ENCODE measurements around the gene MBTPS2. TPM values are rescaled to one million over a fixed set of nuclear protein-coding genes. Genes with fewer than 3 reads are reported as not detected.

MBTPS2 gene
- total RNA-seq = 6.8 and 7.4 TPM in 2 replicates

DNA sequence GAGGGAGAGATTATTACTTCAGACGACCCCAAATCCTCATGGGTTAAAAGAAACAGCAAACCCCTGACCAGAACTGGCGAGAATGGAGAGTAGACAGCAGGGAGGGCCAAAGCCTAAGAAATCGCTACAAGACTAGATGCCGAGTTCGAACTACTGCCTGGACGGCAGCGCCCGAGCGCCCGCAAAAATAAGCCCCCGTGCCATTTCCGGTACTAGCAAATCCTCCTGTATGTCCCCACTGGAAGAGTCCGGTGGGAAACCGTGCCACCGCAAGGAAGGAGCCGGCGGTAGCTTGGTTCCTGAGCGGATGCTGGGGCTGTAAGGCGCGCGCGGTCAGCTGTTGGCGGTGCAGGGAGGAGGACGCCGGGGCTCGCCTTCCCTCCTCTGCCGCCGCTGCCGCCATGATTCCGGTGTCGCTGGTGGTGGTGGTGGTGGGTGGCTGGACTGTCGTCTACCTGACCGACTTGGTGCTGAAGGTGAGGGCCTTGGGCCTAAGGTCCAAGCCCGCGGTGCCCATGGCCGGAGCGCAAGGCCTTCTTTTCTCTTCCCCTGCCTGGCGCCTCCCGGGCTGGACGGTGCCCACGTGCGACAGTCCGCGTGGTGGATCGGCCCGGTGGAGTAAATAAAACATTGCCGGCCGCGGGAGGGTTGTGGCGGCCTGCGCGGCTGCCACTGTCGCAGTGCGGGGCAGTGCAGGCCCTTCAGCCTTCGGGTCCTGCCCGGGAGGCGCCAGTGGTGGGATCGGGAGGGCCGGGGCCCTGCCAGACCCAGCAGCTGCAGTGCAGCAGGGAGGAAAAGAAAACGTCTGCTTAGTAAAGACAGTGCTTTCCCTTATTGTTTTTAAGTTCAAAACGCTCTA lies at the start of gene MBTPS2:
TSS of gene MBTPS2 (plus strand) at position 284 of the 859 bp plus-strand sequence. CDS start at position 402, 118 bp downstream.

DNA sequence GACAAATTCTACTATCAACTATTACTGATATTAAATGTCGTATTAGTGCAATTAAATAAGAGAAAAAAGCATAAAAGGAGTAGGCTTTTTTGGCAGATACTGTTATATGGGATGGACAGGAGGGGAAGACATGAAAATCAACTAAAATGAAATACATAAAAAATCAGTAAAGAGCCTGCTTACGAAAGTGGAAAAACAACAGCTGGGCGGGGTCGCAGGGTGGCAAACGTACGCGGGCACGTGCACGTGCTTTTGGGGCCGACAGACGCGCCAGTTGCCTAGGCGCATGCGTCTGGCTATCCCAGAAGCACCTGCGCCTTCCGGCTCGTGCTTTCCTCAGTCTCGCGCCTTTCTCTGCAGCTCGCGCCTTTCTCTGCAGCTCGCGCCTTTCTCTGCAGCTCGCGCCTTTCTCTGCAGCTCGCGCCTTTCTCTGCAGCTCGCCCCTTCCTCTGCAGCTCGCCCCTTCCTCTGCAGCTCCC lies 16.6 kb downstream of the MBTPS2 start, which contains the start of gene YY2:
TSS of gene YY2 (plus strand) at position 51 of the 479 bp plus-strand sequence. CDS start 498 bp downstream, outside the sequence.

Other genes starting within 250 kb of the MBTPS2 start
- gene KLHL34, start 181.3 kb upstream of the MBTPS2 start, total RNA-seq = under 0.01 TPM in 1 of 2 replicates, not detected in the other
- 0.85 TPM in 1 of 2 replicates, not detected in the other for gene SMPX, start 81.5 kb upstream of the MBTPS2 start, total RNA-seq
- gene YY2, start 16.4 kb downstream of the MBTPS2 start, total RNA-seq = 0.70 and 1.8 TPM in 2 replicates
- gene SMS, start 101.1 kb downstream of the MBTPS2 start, total RNA-seq = 61.1 and 82.7 TPM in 2 replicates
- gene PHEX, start 192.7 kb downstream of the MBTPS2 start, total RNA-seq = 0.12 and 1.4 TPM in 2 replicates